Esophagus squamous epithelium (tissue), 5 donors: Measurements from ENCODE around the gene ZBTB24. TPM values are rescaled to one million over a fixed set of nuclear protein-coding genes. Genes with fewer than 3 reads are reported as not detected.
A peak's percentile ranks its signal among the peaks of the same experiment; 100 is the strongest.

Source experiments
- DNase-seq: peaks from one replicate; lab custom pipeline; 2025; lab: John Stamatoyannopoulos, UW
- H3K27ac ChIP-seq, 4 donors: fragments of 200-600 bp; sonication (generic); one replicate each; pipeline ENCODE4 v1.5.1; 2016 to 2019; ENCODE audit warnings: mild to moderate bottlenecking in 1 of 4
- H3K27me3 ChIP-seq, 4 donors: fragments of 200-600 bp; sonication (generic); 1 replicate in 3 of 4; 2 replicates in 1 of 4; pipeline versions ENCODE4 v1.5.1 to v1.6.0; 2017 to 2021; ENCODE audit warnings: antibody characterized with exemption in 1 of 4
- H3K36me3 ChIP-seq, 3 donors: fragments of 200-600 bp; sonication (generic); one replicate each; pipeline ENCODE4 v1.5.1; 2016 to 2019
- H3K4me1 ChIP-seq, 3 donors: fragments of 200-600 bp; sonication (generic); one replicate each; pipeline ENCODE4 v1.5.1; 2017 to 2019
- H3K4me3 ChIP-seq, 4 donors: fragments of 200-600 bp; sonication (generic); 1 replicate in 3 of 4; 2 replicates in 1 of 4; pipeline ENCODE4 v1.5.1; 2016 to 2019; ENCODE audit warnings: mild to moderate bottlenecking in 2 of 4, moderate library complexity in 1 of 4
- H3K9me3 ChIP-seq, 3 donors: fragments of 200-600 bp; sonication (generic); one replicate each; pipeline ENCODE4 v1.5.1; 2016 to 2019
- CTCF ChIP-seq, 6 experiments: fragments of 450-650 bp in 4 of 6; fragments of 200-600 bp in 2 of 6; sonication (generic) in 2 of 6; IDR thresholded peaks; one replicate each; pipeline ENCODE4 v1.5.1; 2016 to 2019; ENCODE audit warnings: antibody characterized with exemption in 6 of 6, mild to moderate bottlenecking in 4 of 6, moderate library complexity in 4 of 6
- POLR2A ChIP-seq, 4 donors: fragments of 450-650 bp; IDR thresholded peaks; one replicate each; pipeline ENCODE4 v1.6.1; 2017; ENCODE audit warnings: antibody characterized with exemption in 4 of 4, mild to moderate bottlenecking in 4 of 4, moderate library complexity in 3 of 4
- WGBS, 2 donors: methylation state at CpG; one replicate each; pipeline ENCODE4 v1.1.5; 2018; 5-methylcytosine and 5-hydroxymethylcytosine counted together
- intact Hi-C: fragments of 100-400 bp; cut with DNase I; formaldehyde crosslinking; loops from one replicate; pipeline ENCODE4 v1.15.0; 2022
- total RNA-seq, 4 donors: library from RNA; depleted of rRNA; stranded (reverse); fragments of >200 nt; gene quantifications; one replicate each; pipeline ENCODE4 v1.1.0, GENCODE V29; 2016
- donor health status: DM: yes; HTN: yes; CAD: no.

The ZBTB24 gene
- total RNA-seq, 4 donors from 2014 or later: 3.9 to 8.4 (median 7.0) TPM

GRCh38 chr6:109442393-109442924 lies 40.6 kb downstream of the ZBTB24 start:
- intact Hi-C loops: no loop called here
- no peak for DNase-seq
- Histone ChIP-seq H3K4me1 (peaks cover 9 to 55% (median 19%) of the 10 kb centered on the region in 3 donors), H3K4me3 (peak overlapping the region in 1 of 4 donors; percentile 92), H3K27ac (peak overlapping the region in 1 of 4 donors; percentile 2), H3K36me3 (peaks cover 0 to 48% (median 11%) of the 10 kb centered on the region in 3 donors), H3K9me3 (no peaks in the 10 kb centered on the region), H3K27me3 (no peaks in the 10 kb centered on the region)
- WGBS, 2 donors: 84 to 94% methylated on average over 3 to 6 of the region's 6 CpGs
- TF ChIP-seq POLR2A (IDR thresholded peaks at IDR 0.05): no peak
- no peak for TF ChIP-seq CTCF (IDR thresholded peaks at IDR 0.05)

GRCh38 chr6:109441069-109441816 lies 41.8 kb downstream of the ZBTB24 start:
- no peak for DNase-seq
- TF ChIP-seq POLR2A (IDR thresholded peaks at IDR 0.05) (no peak), CTCF (IDR thresholded peaks at IDR 0.05) (peak in 1 of 6 experiments; percentile 11)
- Histone ChIP-seq H3K27me3 (no peaks in the 10 kb centered on the region), H3K4me1 (peaks cover 9 to 55% (median 19%) of the 10 kb centered on the region in 3 donors), H3K9me3 (no peaks in the 10 kb centered on the region), H3K36me3 (peaks cover 0 to 39% (median 11%) of the 10 kb centered on the region in 3 donors), H3K4me3 (peak overlapping the region; percentile 66 to 92 (median 81)), H3K27ac (peak overlapping the region; percentile 85 to 92 (median 88))
- WGBS, 2 donors: 2 to 4% methylated on average over 7 to 12 of the region's 31 CpGs
- intact Hi-C loops: no loop called here

GRCh38 chr6:109440331-109441068 lies 42.5 kb downstream of the ZBTB24 start, which contains the start of the genes PPIL6 and SMPD2:
Gene PPIL6 (minus strand): TSS chr6:109440628. CDS start chr6:109440590, 38 bp downstream.
Gene SMPD2 (plus strand): TSS chr6:109440724. CDS start chr6:109441122, 398 bp downstream.
- peaks cover 0 to 31% (median 11%) of the 10 kb centered on the region in 3 donors for H3K36me3 ChIP-seq
- intact Hi-C loops: no loop called here
- H3K27ac ChIP-seq: peak within 1 kb of the TSS; percentile 85 to 92 (median 88)
- peak; percentile 26 for DNase-seq
- TF ChIP-seq CTCF (IDR thresholded peaks at IDR 0.05) (peak in 2 of 6 experiments; percentile 16 to 21), POLR2A (IDR thresholded peaks at IDR 0.05) (peak in 2 of 4 donors; percentile 27 to 59)
- H3K4me1 ChIP-seq: peaks cover 9 to 55% (median 19%) of the 10 kb centered on the region in 3 donors
- H3K4me3 ChIP-seq: peak within 1 kb of the TSS; percentile 66 to 92 (median 81)
- no peaks in the 10 kb centered on the region for H3K9me3 ChIP-seq
- 0% methylated on average over 11 of the region's 102 CpGs; no CpG with 5 or more reads in 1 of the 2 donors for WGBS, 2 donors
- no peaks in the 10 kb centered on the region for H3K27me3 ChIP-seq

- intact Hi-C loops: no loop called here
- H3K27ac ChIP-seq: no peak overlapping the region
These were observed 47.0 kb downstream of the ZBTB24 start for GRCh38 chr6:109436041-109436440.

More at GRCh38 chr6:109436041-109436440, 47.0 kb downstream of the ZBTB24 start:
- H3K4me1 ChIP-seq: peaks cover 1 to 21% (median 7%) of the 10 kb centered on the region in 3 donors
- 86 to 89% methylated on average over 4 to 5 of the region's 5 CpGs for WGBS, 2 donors
- TF ChIP-seq POLR2A (IDR thresholded peaks at IDR 0.05) (no peak), CTCF (IDR thresholded peaks at IDR 0.05) (no peak)
- H3K27me3 ChIP-seq: no peaks in the 10 kb centered on the region
- no peak overlapping the region for H3K4me3 ChIP-seq
- no peaks in the 10 kb centered on the region for H3K9me3 ChIP-seq
- no peak for DNase-seq
- H3K36me3 ChIP-seq: no peaks in the 10 kb centered on the region
